ENCODE data around the gene SLC12A4. TPM values are rescaled to one million over a fixed set of nuclear protein-coding genes. Genes with fewer than 3 reads are reported as not detected.
A peak's percentile ranks its signal among the peaks of the same experiment; 100 is the strongest.

SLC12A4 gene
- total and polyA plus RNA-seq, 2 experiments from 2014 or later = 36.5 to 49.2 TPM

DNA sequence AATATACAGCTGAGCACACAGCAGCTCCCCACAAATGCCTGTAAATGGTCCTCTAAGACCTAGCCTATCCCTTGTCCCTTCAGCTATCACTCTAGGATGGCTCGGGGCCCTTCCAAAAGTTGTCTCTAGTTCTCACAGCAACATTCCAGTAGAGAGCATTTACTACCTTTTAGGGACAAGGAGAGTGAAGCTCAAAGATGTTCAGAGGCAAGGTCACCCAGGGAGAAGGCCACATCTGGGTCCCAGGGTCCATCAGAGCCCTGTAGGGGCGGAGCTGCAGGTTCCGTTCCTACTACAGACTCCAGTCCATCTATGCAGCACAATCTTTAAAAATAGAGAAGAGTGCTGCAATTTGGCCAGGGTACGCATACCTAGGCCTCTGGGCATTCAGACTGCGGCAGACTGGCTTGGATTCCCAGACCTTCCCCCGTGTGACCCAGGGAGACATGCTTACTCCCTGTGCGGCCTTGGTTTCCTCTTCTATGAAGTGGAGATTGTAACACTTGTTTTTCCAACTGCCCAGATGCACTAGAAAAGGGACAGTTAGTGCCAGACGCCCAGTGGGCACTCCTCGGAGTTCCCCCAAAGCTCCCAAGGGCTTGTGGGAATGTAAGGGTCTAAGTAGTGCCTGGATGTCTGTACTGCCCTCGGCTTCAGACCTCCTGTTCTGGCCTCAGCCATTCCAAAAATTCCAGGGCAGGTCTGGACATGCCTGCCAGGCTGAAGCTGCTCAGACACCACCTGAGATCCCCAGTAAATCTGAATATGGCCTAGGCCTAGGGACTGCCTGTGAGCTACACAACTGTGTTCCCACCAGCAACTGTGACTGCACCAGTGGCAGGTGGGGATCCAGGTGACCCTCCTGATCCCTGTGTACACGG is 2.5 kb downstream of the SLC12A4 start:
- Histone ChIP-seq H3K9me3 (ENCODE audit: low read depth) (no peaks in the 10 kb centered on the region), H3K36me3 (peaks cover 6% of the 10 kb centered on the region), H3K4me3 (no peak overlapping the region), H3K27me3 (no peaks in the 10 kb centered on the region), H3K4me1 (ENCODE audit: low read depth) (peaks cover 7% of the 10 kb centered on the region), H3K27ac (peak overlapping the region; percentile 59)
- TF ChIP-seq, protein P1, sequence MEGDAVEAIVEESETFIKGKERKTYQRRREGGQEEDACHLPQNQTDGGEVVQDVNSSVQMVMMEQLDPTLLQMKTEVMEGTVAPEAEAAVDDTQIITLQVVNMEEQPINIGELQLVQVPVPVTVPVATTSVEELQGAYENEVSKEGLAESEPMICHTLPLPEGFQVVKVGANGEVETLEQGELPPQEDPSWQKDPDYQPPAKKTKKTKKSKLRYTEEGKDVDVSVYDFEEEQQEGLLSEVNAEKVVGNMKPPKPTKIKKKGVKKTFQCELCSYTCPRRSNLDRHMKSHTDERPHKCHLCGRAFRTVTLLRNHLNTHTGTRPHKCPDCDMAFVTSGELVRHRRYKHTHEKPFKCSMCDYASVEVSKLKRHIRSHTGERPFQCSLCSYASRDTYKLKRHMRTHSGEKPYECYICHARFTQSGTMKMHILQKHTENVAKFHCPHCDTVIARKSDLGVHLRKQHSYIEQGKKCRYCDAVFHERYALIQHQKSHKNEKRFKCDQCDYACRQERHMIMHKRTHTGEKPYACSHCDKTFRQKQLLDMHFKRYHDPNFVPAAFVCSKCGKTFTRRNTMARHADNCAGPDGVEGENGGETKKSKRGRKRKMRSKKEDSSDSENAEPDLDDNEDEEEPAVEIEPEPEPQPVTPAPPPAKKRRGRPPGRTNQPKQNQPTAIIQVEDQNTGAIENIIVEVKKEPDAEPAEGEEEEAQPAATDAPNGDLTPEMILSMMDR (IDR thresholded peaks at IDR 0.05; ENCODE audit: low read depth, low read length) = no peak
- DNase-seq (ENCODE audit: low read depth in 1 of 2, low spot score in 1 of 2) = no peak

DNA sequence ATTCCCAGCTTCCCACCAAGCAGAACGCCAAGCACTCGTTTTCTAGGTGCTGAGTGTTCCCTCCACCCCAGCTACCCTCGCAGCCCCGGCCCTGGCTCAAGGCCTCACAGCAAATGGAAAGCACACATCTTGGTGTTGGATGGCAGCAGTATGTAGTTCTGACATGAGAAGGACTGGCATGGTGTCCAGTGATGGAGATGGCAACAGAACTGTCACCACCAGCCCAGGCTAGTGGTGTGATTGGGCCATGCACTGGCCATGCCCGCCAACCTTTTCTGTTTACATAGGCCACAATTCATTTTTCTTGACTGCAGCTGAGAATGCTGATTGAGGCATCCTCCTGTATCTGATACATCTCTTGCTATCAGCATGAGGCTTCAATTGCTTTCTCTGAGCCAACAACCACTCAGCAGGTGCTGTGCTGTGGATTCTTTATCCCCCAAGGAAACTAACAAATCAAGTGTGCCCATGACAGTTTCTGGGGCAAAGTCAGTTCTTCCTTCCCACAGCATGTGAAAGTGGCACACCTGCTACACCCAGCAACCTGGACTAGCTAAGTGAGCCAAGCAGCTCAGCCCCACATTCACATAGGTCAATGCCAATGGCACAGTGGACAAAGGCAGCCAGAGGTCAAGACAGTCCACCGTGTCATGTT is 3.8 kb downstream of the SLC12A4 start:
- H3K36me3 ChIP-seq = peaks cover 11% of the 10 kb centered on the region
- no peaks in the 10 kb centered on the region for H3K9me3 ChIP-seq (ENCODE audit: low read depth)
- H3K27me3 ChIP-seq = no peaks in the 10 kb centered on the region
- DNase-seq (ENCODE audit: low read depth in 1 of 2, low spot score in 1 of 2) = no peak
- TF ChIP-seq, protein P1 (IDR thresholded peaks at IDR 0.05; ENCODE audit: low read depth, low read length) = no peak
- peaks cover 7% of the 10 kb centered on the region for H3K4me1 ChIP-seq (ENCODE audit: low read depth)
- H3K27ac ChIP-seq = no peak overlapping the region
- no peak overlapping the region for H3K4me3 ChIP-seq

DNA sequence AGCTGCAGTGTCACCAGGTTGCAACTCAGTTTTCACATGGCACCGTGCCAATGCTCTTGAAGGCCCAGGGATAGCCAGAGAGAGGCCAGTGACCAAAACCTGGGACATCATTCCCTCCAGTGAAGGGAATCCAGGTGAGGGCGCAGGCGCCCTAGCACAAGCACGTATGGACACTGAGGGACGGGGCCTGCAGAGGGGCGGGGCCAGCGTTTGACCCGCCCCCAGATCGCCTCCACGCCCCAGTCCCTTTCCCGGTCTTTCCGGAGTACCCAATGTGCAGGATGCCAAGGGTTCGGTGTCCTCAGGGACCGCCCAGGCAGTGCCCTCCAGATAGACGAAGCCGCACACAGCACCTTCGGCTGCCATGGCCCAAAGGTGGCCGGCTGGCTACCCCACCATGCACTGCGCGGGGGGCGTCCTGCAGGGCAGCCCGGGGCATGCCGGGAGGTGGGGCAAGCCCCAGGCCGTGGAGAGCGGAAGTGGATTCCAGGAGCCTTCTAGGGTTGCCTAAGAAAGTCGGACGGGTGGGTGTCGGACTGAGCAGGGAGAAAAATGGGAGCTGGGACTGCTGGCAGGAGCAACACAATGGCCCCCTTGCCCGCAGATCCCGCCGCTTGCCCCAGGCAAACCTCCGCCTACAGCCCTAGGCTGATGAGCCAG is 4.6 kb downstream of the SLC12A4 start:
- H3K36me3 ChIP-seq = peaks cover 11% of the 10 kb centered on the region
- DNase-seq (ENCODE audit: low read depth in 1 of 2, low spot score in 1 of 2) = peak in 1 of 2 donors; percentile 52

DNA sequence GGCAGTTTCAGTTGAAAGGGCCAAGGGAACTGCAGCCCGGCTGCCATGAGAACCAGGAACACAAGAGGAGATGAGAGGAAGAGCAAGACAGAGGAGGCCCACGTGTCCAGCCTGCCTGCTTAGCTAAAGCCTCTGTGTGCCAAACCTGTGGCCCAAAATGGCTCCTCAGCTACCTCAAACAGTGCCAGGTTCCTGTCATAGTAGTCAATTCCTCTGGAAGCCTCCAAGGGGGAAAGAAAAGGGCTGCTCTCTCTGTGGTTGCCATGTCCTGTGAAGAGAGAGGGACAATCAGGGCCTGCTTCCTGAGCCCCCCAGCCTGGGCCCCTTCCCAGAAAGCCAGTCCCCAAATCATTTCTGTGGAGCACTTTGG is 5.2 kb downstream of the SLC12A4 start:
- TF ChIP-seq, protein P1 (IDR thresholded peaks at IDR 0.05; ENCODE audit: low read depth, low read length) = no peak
- DNase-seq (ENCODE audit: low read depth in 1 of 2, low spot score in 1 of 2) = no peak
- Histone ChIP-seq H3K4me3 (no peak overlapping the region), H3K9me3 (ENCODE audit: low read depth) (no peaks in the 10 kb centered on the region), H3K4me1 (ENCODE audit: low read depth) (peaks cover 7% of the 10 kb centered on the region), H3K36me3 (peaks cover 11% of the 10 kb centered on the region), H3K27me3 (no peaks in the 10 kb centered on the region), H3K27ac (no peak overlapping the region)

More for the DNA sequence above, 4.6 kb downstream of the SLC12A4 start:
- Histone ChIP-seq H3K27me3 (no peaks in the 10 kb centered on the region), H3K27ac (no peak overlapping the region), H3K4me1 (ENCODE audit: low read depth) (peaks cover 7% of the 10 kb centered on the region), H3K4me3 (no peak overlapping the region), H3K9me3 (ENCODE audit: low read depth) (no peaks in the 10 kb centered on the region)
- TF ChIP-seq, protein P1 (IDR thresholded peaks at IDR 0.05; ENCODE audit: low read depth, low read length) = no peak

DNA sequence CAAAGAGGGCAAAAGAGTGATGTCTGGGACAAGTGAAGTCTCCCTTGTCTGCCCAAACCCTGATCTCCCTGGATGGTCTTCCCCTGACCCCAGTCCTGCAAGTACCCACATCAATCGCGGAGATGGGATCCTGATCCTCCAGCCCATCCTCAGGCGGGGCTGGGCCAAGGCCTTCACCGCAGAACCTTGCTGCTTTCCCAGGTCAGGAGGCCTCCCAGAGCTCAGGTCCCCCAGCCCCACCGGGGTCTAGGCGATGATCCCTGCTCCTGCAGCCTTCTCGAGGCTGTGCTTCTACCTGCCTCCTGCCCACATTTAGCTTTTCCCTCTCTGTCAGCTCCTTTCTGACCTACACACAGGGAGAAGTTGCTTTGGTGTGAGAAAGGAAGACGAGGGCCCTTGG is 6.3 kb downstream of the SLC12A4 start:
- Histone ChIP-seq H3K36me3 (peaks cover 11% of the 10 kb centered on the region), H3K4me1 (ENCODE audit: low read depth) (peaks cover 7% of the 10 kb centered on the region), H3K27ac (no peak overlapping the region), H3K4me3 (no peak overlapping the region), H3K27me3 (no peaks in the 10 kb centered on the region), H3K9me3 (ENCODE audit: low read depth) (no peaks in the 10 kb centered on the region)
- TF ChIP-seq, protein P1 (IDR thresholded peaks at IDR 0.05; ENCODE audit: low read depth, low read length) = no peak
- no peak for DNase-seq (ENCODE audit: low read depth in 1 of 2, low spot score in 1 of 2)
